C4-2B (cell line): Measurements from ENCODE around the gene CAPN11.

Source experiments
- ZFX ChIP-seq: fragments of 450-650 bp; IDR thresholded peaks from 2 replicates; pipeline ENCODE4 v1.6.1; 2017
- TF ChIP-seq, protein P1 (sequence below): fragments of 450-650 bp; conservative IDR thresholded peaks from 2 replicates; pipeline ENCODE4 v1.5.1; 2017; ENCODE audit warnings: mild to moderate bottlenecking

DNA sequence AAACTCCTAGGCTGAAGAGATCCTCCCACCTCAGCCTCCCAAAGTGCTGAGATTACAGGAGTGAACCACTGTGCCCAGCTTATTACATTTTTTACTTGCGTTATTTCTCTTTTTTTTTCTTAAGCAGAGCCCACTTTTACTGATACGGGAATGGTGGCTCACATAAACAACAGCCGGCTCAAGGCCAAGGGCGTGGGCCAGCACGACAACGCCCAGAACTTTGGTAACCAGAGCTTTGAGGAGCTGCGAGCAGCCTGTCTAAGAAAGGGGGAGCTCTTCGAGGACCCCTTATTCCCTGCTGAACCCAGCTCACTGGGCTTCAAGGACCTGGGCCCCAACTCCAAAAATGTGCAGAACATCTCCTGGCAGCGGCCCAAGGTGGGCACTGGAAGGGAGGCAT, 10.5 kb downstream of the CAPN11 start:
- TF ChIP-seq, protein P1, sequence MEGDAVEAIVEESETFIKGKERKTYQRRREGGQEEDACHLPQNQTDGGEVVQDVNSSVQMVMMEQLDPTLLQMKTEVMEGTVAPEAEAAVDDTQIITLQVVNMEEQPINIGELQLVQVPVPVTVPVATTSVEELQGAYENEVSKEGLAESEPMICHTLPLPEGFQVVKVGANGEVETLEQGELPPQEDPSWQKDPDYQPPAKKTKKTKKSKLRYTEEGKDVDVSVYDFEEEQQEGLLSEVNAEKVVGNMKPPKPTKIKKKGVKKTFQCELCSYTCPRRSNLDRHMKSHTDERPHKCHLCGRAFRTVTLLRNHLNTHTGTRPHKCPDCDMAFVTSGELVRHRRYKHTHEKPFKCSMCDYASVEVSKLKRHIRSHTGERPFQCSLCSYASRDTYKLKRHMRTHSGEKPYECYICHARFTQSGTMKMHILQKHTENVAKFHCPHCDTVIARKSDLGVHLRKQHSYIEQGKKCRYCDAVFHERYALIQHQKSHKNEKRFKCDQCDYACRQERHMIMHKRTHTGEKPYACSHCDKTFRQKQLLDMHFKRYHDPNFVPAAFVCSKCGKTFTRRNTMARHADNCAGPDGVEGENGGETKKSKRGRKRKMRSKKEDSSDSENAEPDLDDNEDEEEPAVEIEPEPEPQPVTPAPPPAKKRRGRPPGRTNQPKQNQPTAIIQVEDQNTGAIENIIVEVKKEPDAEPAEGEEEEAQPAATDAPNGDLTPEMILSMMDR, result no peak
- no peak for TF ChIP-seq ZFX
